WTC11 (cell line): Measurements from ENCODE around the gene STK40.

Experiments
- CTCF ChIP-seq: fragments of 200-600 bp; IDR thresholded peaks from 2 replicates; pipeline ENCODE4 v1.8.0; 2022; ENCODE audit warnings: antibody characterized with exemption
- FOXP4 ChIP-seq: sonication (generic); formaldehyde crosslinking; IDR thresholded peaks from 2 replicates; pipeline ENCODE4 v1.8.0; 2022; ENCODE audit warnings: mild to moderate bottlenecking, missing genetic modification reagents
- TF ChIP-seq, protein P1 (sequence below): sonication (generic); formaldehyde crosslinking; IDR thresholded peaks from 2 replicates; pipeline ENCODE4 v1.8.1; 2023; ENCODE audit warnings: mild to moderate bottlenecking, missing genetic modification reagents
- TF ChIP-seq, protein P2 (sequence below): sonication (generic); formaldehyde crosslinking; conservative IDR thresholded peaks from 2 replicates; pipeline ENCODE4 v1.8.1; 2022; ENCODE audit warnings: mild to moderate bottlenecking, missing genetic modification reagents

- TF ChIP-seq CTCF: no peak
- no peak for TF ChIP-seq FOXP4 (CRISPR knock-in tag)
- TF ChIP-seq, protein P1, sequence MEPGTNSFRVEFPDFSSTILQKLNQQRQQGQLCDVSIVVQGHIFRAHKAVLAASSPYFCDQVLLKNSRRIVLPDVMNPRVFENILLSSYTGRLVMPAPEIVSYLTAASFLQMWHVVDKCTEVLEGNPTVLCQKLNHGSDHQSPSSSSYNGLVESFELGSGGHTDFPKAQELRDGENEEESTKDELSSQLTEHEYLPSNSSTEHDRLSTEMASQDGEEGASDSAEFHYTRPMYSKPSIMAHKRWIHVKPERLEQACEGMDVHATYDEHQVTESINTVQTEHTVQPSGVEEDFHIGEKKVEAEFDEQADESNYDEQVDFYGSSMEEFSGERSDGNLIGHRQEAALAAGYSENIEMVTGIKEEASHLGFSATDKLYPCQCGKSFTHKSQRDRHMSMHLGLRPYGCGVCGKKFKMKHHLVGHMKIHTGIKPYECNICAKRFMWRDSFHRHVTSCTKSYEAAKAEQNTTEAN (CRISPR knock-in tag): no peak
- TF ChIP-seq, protein P2, sequence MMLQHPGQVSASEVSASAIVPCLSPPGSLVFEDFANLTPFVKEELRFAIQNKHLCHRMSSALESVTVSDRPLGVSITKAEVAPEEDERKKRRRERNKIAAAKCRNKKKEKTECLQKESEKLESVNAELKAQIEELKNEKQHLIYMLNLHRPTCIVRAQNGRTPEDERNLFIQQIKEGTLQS (CRISPR knock-in tag): no peak
These were observed 79.4 kb downstream of the STK40 start, which contains the start of gene SH3D21 for GRCh38 chr1:36306210-36306901.
